Activated T-helper 9 cell treated with anti-CD3 and anti-CD28 coated beads, Interleukin-2, amount 50 U/mL, for 16 hours (primary cell): ENCODE measurements around the gene NCK2.
A peak's percentile ranks its signal among the peaks of the same experiment; 100 is the strongest.
"Not testable (repeated sequence)": the region's sequence is repeated elsewhere in the genome, so short reads cannot be mapped to it uniquely, and the experiment has no call there.

Source experiments
- DNase-seq: peaks from one replicate; pipeline ENCODE4 v3.0.0-alpha.2; 2020; ENCODE audit warnings: low read depth

The NCK2 gene

DNA sequence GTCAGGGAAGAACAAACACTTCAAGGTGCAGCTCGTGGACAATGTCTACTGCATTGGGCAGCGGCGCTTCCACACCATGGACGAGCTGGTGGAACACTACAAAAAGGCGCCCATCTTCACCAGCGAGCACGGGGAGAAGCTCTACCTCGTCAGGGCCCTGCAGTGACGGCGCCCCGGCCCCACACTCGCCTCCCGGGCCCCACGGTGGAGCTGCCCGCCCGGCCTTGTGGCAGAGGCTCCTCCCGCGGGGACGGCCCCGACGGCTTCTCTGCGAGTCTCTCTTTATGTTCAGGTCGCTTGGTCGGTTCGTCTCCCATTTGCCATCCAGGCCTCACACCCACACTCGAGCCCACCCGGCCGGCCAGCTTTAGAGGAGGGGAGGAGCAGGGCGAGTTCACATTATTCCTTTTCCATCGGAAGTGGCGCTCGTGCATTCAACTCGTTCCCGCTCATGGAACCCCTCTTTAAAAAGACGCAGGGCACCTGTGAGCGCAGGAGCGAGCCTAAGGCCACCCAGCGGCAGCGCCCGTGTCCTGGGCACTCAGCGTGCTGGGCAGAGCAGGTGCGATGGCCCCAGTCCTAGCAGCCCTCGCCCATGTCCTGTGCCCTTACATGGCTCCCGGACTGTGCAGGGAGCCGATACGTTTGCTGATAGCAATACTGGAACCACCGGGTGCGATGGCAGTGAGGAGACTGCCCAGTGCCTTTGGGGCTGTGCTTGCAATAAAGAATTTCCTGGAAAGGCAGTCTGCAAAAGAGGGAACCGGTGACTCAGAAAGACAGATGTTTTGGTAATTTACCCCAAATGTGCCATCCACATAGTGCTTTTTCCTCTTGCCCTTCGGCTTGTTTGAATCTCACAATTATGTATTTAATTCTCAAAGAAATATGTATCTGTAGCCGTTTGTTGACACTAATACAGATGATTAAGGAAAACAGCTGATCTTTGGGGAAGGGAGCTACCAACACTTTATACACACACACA is 148.6 kb downstream of the NCK2 start:
- DNase-seq = no peak

DNA sequence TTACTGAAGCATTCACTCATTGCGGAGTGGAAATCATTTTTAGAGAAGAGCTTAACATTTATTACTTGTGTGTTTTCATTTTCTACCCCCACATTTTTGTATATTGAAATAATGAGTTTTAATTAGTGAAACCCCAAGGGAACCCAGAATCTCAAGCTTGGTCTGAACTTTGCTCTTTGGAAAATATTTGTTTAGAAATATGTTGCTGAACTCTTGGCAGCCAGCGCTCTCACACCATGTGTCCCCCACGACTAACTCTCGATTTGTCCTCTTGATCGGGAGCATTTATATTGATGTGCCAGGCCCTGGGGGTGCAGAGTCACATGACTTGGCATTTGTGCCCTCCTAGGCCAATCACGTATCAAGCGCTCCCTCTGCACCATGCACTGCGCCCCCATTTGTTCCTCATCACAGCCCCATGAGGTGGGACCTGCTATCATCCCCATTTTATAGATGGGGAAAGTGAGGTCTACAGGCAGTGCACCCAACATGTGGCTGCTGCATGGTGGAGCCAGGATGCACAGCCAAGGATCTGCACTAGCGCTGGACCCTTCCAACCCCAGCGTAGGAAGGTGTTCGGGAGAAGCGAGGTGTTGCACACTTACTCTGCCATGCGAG is 149.7 kb downstream of the NCK2 start:
- no peak for DNase-seq

DNA sequence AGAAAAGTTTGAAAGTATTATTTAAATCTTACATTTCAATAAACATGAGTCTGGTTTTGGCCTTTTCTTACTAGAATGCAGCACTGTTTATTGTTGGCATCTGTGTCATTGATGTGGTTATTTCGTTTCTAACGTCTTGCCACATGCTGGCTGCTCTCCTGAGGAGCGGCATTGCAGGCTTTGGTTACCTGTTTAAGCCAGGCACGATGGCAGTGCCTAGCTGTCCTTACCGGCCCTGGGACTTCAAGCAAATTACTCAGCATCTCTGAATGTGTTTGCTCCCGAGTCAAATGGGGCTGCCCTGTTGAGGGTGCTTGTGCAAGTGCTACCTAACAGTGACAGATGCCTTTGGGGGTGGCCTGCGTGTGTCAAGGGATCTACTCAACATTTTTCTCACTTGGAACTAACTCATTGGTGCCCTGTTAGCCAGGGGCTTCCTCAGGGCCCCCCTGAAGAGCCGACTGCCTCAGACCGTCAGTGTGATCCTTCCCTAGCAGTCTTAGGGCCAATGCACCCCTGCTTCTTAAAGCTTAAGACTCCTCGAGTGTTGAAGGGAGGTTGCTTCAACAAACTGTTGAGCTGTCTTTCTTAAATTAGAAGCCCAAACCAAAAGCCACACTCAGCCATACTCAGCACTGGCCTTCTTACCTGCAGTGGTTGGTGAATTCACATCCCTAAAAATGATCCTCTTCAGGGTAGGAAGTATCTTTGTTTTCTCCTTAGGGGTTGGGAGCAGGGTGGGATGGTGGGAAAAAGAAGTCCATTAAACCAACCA is 151.5 kb downstream of the NCK2 start:
- DNase-seq = no peak

- DNase-seq = no peak
These were observed 152.1 kb downstream of the NCK2 start for GRCh38 chr2:105896765-105897163.

- not testable (repeated sequence) for DNase-seq
These were observed 153.0 kb downstream of the NCK2 start for GRCh38 chr2:105897694-105898093.

DNA sequence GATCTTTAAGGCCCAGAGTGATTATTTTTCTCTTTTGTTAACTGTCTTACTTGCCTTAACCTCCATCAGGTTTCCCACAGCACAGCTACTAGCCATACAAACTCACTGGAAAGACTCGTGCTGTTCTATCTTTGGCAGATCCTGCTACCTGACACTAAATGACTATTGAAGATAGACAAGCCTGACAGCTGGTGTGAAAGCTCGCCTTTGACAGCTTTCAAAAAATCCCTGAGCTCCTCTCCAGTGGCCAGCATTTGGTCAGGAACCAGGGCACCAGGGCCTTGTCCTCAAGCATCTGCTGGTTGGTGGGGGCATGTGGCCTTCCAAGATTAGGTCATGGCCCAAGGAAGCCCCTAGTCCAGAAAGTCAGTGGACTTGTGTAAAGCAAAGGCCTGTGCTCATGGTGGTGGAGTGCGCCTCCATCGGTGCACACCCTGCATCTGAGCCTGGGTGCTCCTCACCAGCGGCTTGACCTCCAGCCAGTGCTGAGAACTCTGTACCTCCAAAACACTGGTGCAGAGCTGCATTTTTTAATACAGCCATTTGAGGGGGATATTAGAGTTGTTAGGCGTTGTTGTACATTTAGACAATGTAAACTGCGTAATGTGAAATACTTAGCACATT is 158.5 kb downstream of the NCK2 start:
- no peak for DNase-seq

DNA sequence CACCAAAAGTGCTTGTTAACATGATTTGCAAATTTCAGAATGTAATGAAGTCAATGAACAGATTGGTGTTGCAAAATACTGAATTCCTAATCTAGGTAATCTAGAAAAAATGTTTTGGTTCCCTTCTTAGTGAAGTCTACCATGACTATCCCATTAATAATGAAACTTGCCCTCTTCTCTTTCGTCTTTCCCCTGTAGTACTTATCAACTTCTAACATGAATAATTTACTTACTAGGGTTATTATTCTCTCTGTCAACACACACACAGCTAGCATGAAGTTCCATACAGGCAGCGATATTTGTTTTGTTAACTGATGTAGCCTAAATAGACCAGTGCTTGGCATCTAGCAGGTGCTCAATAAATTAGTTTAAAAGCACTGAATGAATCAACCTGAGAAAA is 160.2 kb downstream of the NCK2 start:
- no peak for DNase-seq

- DNase-seq = no peak
These were observed 161.8 kb downstream of the NCK2 start for GRCh38 chr2:105906481-105906880.

DNA sequence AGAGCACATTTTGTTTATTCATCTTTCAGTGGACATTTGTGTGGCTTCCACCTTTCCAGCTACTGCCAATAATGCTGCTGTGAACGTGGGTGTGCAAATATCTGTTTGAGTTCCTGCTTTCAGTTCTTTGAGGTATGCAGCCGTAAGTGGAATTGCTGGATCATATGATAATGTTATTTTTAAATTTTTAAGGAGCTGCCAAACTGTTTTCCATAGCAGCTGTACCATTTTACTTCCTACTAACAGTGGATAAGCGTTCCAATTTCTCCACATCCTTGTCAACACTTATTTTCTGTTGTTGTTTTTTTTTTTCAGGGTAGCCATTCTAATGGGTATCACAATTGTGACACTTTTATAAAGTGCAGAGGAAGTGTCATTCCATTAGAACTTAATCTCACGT is 162.5 kb downstream of the NCK2 start:
- no peak for DNase-seq

DNA sequence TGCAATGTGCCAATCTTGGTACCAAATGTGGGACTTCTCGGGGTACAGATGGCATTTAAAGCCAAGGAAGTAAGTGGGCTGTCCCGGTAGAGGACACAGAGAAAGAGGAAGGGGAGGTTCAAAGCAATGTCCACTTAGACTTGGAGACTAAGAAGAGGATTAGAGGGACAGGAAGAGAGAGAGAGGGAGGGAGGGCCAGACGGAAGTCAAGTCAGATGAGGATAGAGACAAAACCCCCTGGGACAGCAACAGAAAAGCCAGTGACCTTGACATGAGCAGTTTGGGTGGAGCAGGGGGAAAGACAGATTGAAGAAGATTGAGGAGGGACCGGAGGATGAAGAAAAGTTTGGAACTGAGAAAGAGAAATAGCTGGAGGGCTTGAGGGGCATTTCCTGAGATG is 164.5 kb downstream of the NCK2 start:
- DNase-seq = no peak

DNA sequence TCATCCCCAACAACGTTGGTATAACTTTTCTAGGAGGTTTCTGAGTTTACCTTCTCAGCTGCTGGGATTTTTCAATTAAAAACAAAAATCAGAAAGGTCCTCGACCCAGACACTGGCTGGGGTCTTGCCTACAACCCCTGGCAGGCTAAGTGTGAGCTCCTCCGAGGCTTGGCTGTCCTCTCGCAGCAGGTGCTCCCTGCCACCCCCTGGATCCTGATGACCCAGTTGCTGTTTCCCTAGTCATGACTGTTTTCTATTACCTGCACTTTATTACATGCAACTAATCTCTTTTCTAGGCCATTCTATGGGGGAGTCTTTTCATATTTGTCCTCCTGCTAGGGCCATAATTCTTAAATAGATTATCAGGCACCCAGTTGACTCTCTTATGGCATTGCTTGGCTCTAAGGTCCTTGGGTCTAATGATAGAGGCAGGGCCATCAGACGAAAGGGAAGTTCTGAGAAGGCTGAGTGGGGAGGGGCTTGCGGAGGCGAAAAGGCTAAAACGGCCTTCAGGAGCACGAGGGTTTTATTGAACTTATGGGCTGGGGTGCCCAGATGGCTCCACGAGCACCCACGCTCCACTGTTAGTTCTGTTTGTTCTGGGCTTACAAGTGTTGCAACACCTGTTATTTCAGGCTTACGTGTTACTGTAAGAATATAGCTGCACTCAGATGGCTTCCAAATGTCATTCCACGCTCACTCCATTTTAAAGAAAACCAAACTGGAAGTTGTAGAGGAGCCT is 166.0 kb downstream of the NCK2 start:
- DNase-seq = no peak

DNA sequence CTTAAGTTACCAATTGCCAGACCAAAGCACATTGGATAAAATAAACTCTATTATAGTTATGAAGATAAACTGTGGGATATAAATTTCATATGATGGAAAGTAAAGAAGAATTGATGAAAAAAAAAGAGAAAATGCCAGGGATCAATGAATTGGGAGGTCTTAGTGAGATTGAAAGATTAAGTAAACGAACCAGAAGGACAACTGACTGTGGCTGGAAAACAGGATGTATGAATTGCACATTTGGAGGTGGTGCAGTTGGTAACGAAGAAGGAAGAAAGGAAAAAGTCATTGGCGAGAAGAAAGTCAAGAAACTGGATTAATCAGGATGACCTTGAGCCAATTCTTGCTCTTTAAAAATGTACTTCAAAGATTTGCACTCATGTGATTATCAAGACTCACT is 166.7 kb downstream of the NCK2 start:
- DNase-seq = no peak

DNA sequence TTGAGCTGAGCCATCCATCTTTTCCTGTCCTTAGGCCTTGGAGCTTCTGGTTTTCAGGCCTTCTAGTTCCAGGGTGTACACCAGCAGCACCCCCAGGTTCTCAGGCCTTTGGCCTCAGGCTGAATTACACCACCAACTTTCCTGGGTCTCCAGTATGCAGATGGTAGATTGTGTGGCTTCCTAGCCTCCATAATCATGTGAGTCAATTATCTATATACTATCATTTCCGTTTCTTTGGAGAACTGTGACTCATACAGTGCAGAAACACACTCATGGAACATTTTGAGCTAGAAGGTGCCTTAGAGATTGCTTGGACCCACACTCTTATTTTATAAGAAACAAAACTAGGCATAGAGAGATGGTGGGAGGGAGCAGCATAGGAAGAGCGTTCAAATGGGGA is 167.4 kb downstream of the NCK2 start:
- no peak for DNase-seq

DNA sequence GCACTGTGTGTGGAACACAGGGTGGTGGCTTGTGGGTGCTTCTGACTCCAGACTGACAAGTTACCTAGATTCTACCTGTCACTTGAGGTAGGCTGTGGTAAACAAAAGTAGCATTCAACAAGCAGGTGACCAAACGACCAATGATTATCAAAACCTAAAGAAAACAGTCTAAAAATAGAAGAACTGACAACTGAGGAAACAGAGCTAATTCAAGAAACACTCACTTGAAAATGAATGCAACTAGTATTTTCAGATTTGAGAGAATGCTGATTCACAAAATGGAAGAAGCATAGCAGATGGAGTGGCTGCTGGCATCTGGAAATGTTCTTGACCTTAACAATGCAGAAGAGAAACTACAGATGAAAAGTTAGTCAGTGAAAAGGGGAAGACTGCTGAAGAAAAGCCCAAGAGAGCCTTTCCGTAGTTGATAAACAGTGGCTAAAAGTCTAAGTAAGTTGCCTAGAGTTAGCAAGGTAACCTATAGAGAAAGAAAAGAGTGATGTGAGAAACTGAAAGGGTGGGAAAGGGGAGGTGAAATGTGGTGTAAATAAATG is 170.4 kb downstream of the NCK2 start:
- no peak for DNase-seq

DNA sequence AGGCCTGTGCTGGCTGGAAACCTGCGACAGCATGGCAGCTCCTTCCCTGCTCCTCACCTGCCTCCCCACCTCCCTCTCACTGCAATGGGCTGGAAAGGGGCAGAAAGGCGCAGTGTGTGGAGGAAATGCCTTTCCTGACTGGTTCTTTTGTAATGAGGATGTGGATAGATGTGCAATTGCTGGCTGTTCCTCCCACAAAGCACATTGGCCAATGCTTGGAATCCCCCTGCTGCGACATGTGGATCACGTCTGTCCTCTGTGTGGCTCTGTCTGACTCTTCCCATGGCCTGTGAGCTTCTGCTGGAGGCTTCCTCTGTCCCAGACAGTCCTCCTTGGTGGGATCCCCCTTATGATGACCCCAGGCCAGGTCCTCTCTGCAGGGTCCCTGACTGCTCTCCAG is 172.5 kb downstream of the NCK2 start:
- no peak for DNase-seq

- no peak for DNase-seq
These were observed 173.0 kb downstream of the NCK2 start for GRCh38 chr2:105917688-105918087.

- DNase-seq = no peak
These were observed 174.6 kb downstream of the NCK2 start for GRCh38 chr2:105919191-105919811.

DNA sequence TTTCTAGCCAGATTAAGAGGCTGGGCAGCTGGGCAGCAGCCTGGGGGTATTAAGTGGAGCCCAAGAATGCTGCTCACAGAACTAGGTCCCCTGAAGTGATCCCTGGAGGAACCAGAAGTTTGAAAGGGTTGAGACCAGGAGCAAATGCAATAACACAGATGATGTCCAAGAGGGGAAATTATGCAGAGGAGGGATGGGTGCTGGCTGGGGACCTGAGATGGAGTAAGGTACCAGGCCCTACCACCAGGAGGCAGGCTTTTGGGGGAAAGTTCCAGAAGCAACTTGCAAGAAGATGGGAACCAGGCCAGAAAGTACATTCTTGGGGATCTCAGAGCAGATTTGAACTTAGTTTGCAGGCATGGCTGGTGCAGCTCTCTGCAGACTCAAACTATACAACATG is 175.1 kb downstream of the NCK2 start:
- peak; percentile 24 for DNase-seq

- no peak for DNase-seq
These were observed 179.6 kb downstream of the NCK2 start for GRCh38 chr2:105924271-105924670.

GRCh38 chr2:105924932-105925331 is 180.2 kb downstream of the NCK2 start:
- DNase-seq = no peak

GRCh38 chr2:105925390-105925789 is 180.7 kb downstream of the NCK2 start:
- DNase-seq = no peak
